Measurements from ENCODE around the gene FOXA3.
A peak's percentile ranks its signal among the peaks of the same experiment; 100 is the strongest.

Gene FOXA3

GRCh38 chr19:45862564-45863334, 1.4 kb upstream of the FOXA3 start, which contains the start of gene SYMPK (continued):
- TF ChIP-seq GLIS1 (tag by site-specific recombination; IDR thresholded peaks at IDR 0.05) = no peak
- TF ChIP-seq, protein P1, sequence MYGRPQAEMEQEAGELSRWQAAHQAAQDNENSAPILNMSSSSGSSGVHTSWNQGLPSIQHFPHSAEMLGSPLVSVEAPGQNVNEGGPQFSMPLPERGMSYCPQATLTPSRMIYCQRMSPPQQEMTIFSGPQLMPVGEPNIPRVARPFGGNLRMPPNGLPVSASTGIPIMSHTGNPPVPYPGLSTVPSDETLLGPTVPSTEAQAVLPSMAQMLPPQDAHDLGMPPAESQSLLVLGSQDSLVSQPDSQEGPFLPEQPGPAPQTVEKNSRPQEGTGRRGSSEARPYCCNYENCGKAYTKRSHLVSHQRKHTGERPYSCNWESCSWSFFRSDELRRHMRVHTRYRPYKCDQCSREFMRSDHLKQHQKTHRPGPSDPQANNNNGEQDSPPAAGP (tag by site-specific recombination; IDR thresholded peaks at IDR 0.05) = peak; percentile 31; the same call in 1 of the 2 replicates
- no peak for TF ChIP-seq MEIS1 (CRISPR knock-in tag; IDR thresholded peaks at IDR 0.05; ENCODE audit: borderline replicate concordance)
- 0 out of 2 replicates have a peak, but pooled peaks have one; percentile 15 for TF ChIP-seq ZNF791 (tag by site-specific recombination; IDR thresholded peaks at IDR 0.05)
- no peak for TF ChIP-seq INSM2 (tag by site-specific recombination; IDR thresholded peaks at IDR 0.05)
- no peak for TF ChIP-seq HOXA7 (CRISPR knock-in tag; IDR thresholded peaks at IDR 0.05; ENCODE audit: borderline replicate concordance)
- TF ChIP-seq ZNF580 (tag by site-specific recombination; IDR thresholded peaks at IDR 0.05) = 0 out of 2 replicates have a peak, but pooled peaks have one; percentile 24
- TF ChIP-seq HIC1 (tag by site-specific recombination; IDR thresholded peaks at IDR 0.05) = no peak
- TF ChIP-seq ZNF521 (tag by site-specific recombination; IDR thresholded peaks at IDR 0.05) = no peak
- TF ChIP-seq ZNF37A (tag by site-specific recombination; IDR thresholded peaks at IDR 0.05) = no peak
- TF ChIP-seq HOXC10 (CRISPR knock-in tag; IDR thresholded peaks at IDR 0.05) = no peak
- TF ChIP-seq, protein P2, sequence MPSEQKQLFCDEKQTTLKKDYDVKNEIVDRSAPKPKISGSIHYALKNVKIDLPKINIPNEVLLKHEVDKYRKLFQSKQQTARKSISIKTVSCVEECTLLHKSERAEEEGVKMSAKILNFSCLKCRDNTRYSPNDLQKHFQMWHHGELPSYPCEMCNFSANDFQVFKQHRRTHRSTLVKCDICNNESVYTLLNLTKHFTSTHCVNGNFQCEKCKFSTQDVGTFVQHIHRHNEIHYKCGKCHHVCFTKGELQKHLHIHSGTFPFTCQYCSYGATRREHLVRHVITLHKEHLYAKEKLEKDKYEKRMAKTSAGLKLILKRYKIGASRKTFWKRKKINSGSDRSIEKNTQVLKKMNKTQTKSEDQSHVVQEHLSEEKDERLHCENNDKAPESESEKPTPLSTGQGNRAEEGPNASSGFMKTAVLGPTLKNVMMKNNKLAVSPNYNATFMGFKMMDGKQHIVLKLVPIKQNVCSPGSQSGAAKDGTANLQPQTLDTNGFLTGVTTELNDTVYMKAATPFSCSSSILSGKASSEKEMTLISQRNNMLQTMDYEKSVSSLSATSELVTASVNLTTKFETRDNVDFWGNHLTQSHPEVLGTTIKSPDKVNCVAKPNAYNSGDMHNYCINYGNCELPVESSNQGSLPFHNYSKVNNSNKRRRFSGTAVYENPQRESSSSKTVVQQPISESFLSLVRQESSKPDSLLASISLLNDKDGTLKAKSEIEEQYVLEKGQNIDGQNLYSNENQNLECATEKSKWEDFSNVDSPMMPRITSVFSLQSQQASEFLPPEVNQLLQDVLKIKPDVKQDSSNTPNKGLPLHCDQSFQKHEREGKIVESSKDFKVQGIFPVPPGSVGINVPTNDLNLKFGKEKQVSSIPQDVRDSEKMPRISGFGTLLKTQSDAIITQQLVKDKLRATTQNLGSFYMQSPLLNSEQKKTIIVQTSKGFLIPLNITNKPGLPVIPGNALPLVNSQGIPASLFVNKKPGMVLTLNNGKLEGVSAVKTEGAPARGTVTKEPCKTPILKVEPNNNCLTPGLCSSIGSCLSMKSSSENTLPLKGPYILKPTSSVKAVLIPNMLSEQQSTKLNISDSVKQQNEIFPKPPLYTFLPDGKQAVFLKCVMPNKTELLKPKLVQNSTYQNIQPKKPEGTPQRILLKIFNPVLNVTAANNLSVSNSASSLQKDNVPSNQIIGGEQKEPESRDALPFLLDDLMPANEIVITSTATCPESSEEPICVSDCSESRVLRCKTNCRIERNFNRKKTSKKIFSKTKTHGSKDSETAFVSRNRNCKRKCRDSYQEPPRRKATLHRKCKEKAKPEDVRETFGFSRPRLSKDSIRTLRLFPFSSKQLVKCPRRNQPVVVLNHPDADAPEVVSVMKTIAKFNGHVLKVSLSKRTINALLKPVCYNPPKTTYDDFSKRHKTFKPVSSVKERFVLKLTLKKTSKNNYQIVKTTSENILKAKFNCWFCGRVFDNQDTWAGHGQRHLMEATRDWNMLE (tag by site-specific recombination; conservative IDR thresholded peaks at IDR 0.05; ENCODE audit: low read depth) = no peak
- TF ChIP-seq ZNF548 (tag by site-specific recombination; IDR thresholded peaks at IDR 0.05) = no peak
- no peak for TF ChIP-seq ZNF549 (tag by site-specific recombination; IDR thresholded peaks at IDR 0.05)
- TF ChIP-seq ZNF23 (tag by site-specific recombination; IDR thresholded peaks at IDR 0.05; ENCODE audit: borderline replicate concordance) = no peak
- no peak; the same call in 1 of the 2 replicates for TF ChIP-seq SCRT2 (tag by site-specific recombination; IDR thresholded peaks at IDR 0.05)
- no peak for TF ChIP-seq OVOL3 (tag by site-specific recombination; IDR thresholded peaks at IDR 0.05)
- TF ChIP-seq ZNF701 (tag by site-specific recombination; IDR thresholded peaks at IDR 0.05) = no peak
- peak; percentile 46; the same call in 1 of the 2 replicates for TF ChIP-seq ZNF561 (tag by site-specific recombination; IDR thresholded peaks at IDR 0.05; ENCODE audit: borderline replicate concordance)
- TF ChIP-seq ZBTB21 (tag by site-specific recombination; IDR thresholded peaks at IDR 0.05) = peak; percentile 70; the same call in 1 of the 2 replicates
- TF ChIP-seq ZBTB48 (tag by site-specific recombination; IDR thresholded peaks at IDR 0.05) = peak; percentile 75; the same call in 1 of the 2 replicates
- TF ChIP-seq SP7 (tag by site-specific recombination; IDR thresholded peaks at IDR 0.05) = peak; percentile 57; the same call in 1 of the 2 replicates
- TF ChIP-seq ZBTB17 (tag by site-specific recombination; IDR thresholded peaks at IDR 0.05) = no peak
- TF ChIP-seq SALL2 (tag by site-specific recombination; IDR thresholded peaks at IDR 0.05; ENCODE audit: borderline replicate concordance) = no peak
- TF ChIP-seq ZNF114 (tag by site-specific recombination; IDR thresholded peaks at IDR 0.05) = no peak
- no peak for TF ChIP-seq MYNN (tag by site-specific recombination; IDR thresholded peaks at IDR 0.05; ENCODE audit: borderline replicate concordance)
- TF ChIP-seq ZNF660 (tag by site-specific recombination; IDR thresholded peaks at IDR 0.05) = peak; percentile 67; the same call in 1 of the 2 replicates
- TF ChIP-seq ZNF214 (tag by site-specific recombination; IDR thresholded peaks at IDR 0.05; ENCODE audit: borderline replicate concordance) = no peak
- TF ChIP-seq ZEB2 (tag by site-specific recombination; IDR thresholded peaks at IDR 0.05) = peak; percentile 51; the same call in 1 of the 2 replicates

Measured in HEK293 (cell line).